ENCODE results near the gene NCKAP5L. TPM values are rescaled to one million over a fixed set of nuclear protein-coding genes. Genes with fewer than 3 reads are reported as not detected.

Gene NCKAP5L
- total and polyA plus RNA-seq, 2 donors (not counting 1 experiment from before 2014, with no cell fraction given), result 3.9 to 14.2 TPM

DNA sequence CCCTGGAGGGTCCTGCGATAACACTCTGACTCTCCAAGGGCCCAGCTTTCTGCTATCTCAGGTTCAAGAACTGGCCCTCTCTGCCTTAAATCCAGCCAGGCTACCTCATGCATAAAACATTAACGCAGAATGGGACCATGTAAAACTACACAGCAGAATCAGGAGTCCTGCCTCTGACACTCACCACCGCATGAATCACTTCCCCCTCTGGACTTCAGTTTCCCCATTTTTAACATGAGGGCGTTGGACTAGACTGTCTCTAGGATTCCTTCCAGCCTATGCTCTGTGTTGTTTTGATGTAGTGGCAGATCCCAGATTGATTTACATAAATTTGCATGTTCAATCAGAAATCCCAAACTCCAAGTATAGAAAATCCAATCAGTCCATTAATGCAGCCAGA is 3.3 kb downstream of the NCKAP5L start:
- Histone ChIP-seq H3K79me2 (ENCODE audit: control insufficient read depth, insufficient read depth, low read length) (peaks cover 54% of the 10 kb centered on the region), H3K9ac (ENCODE audit: insufficient read depth, low read length) (no peak overlapping the region), H3K27ac (ENCODE audit: insufficient read depth, low read length) (peak overlapping the region; percentile 79), H2AFZ (ENCODE audit: low read length) (no peak overlapping the region), H3K36me3 (ENCODE audit: control insufficient read depth, insufficient read depth, low read length) (peaks cover 2% of the 10 kb centered on the region), H3K9me3 (ENCODE audit: control insufficient read depth, insufficient read depth, low read depth, low read length) (no peaks in the 10 kb centered on the region), H3K4me1 (ENCODE audit: control insufficient read depth, extremely low read depth, insufficient read depth, low read length) (peaks cover 32% of the 10 kb centered on the region), H3K4me3 (replicated peaks in 1 of 4; ENCODE audit: control extremely low read depth in 1 of 4, insufficient read depth in 1 of 4, low read depth in 3 of 4, low read length in 4 of 4) (peak overlapping the region in 1 of 4 experiments; percentile 93), H4K20me1 (ENCODE audit: control insufficient read depth, extremely low read depth, insufficient read depth, low read length) (no peaks in the 10 kb centered on the region), H3K27me3 (ENCODE audit: control insufficient read depth, insufficient read depth, low read length) (no peaks in the 10 kb centered on the region), H3K4me2 (ENCODE audit: extremely low read depth, insufficient read depth, low read length) (peak overlapping the region; percentile 72)
- peak; percentile 64 to 83 for DNase-seq (ENCODE audit: low read depth in 2 of 2)
- TF ChIP-seq EZH2 (IDR thresholded peaks at IDR 0.05; ENCODE audit: low read length, missing control alignments), result no peak
- TF ChIP-seq CTCF (conservative IDR thresholded peaks at IDR 0.05 in 1 of 2, IDR thresholded peaks at IDR 0.05 in 1 of 2; ENCODE audit: low read depth in 1 of 2, low read length in 2 of 2), result no peak

DNA sequence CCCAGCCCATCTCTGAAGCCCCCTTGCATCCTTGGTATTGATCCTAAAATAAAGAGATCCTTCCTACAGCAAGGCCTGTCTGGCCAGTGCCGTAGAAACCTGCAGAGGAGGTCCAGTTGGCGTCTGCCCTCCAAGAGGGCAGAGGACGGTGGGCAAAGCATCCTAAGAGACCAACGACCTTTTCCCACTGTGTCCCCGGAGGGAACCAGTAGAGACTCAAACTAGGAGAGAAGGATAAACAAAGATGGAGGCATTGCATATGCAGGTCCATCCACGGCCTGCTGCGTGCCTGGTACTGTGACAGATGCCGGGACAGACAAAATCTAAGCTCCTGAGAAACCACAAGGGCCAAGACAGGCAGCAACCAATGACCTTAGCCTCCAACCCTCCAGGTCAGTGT is 3.8 kb downstream of the NCKAP5L start:
- Histone ChIP-seq H3K27ac (ENCODE audit: insufficient read depth, low read length) (peak overlapping the region; percentile 79), H3K9ac (ENCODE audit: insufficient read depth, low read length) (no peak overlapping the region), H3K4me3 (replicated peaks in 1 of 4; ENCODE audit: control extremely low read depth in 1 of 4, insufficient read depth in 1 of 4, low read depth in 3 of 4, low read length in 4 of 4) (peak overlapping the region in 1 of 4 experiments; percentile 93), H3K36me3 (ENCODE audit: control insufficient read depth, insufficient read depth, low read length) (peaks cover 2% of the 10 kb centered on the region), H3K4me1 (ENCODE audit: control insufficient read depth, extremely low read depth, insufficient read depth, low read length) (peaks cover 32% of the 10 kb centered on the region), H2AFZ (ENCODE audit: low read length) (no peak overlapping the region), H3K4me2 (ENCODE audit: extremely low read depth, insufficient read depth, low read length) (no peak overlapping the region), H3K27me3 (ENCODE audit: control insufficient read depth, insufficient read depth, low read length) (no peaks in the 10 kb centered on the region), H3K79me2 (ENCODE audit: control insufficient read depth, insufficient read depth, low read length) (peaks cover 55% of the 10 kb centered on the region), H4K20me1 (ENCODE audit: control insufficient read depth, extremely low read depth, insufficient read depth, low read length) (no peaks in the 10 kb centered on the region), H3K9me3 (ENCODE audit: control insufficient read depth, insufficient read depth, low read depth, low read length) (no peaks in the 10 kb centered on the region)
- no peak for DNase-seq (ENCODE audit: low read depth in 2 of 2)
- TF ChIP-seq CTCF (conservative IDR thresholded peaks at IDR 0.05 in 1 of 2, IDR thresholded peaks at IDR 0.05 in 1 of 2; ENCODE audit: low read depth in 1 of 2, low read length in 2 of 2) (no peak), EZH2 (IDR thresholded peaks at IDR 0.05; ENCODE audit: low read length, missing control alignments) (no peak)

GRCh38 chr12:49823951-49824350 is 4.3 kb downstream of the NCKAP5L start:
- Histone ChIP-seq H3K79me2 (ENCODE audit: control insufficient read depth, insufficient read depth, low read length) (peaks cover 55% of the 10 kb centered on the region), H3K4me2 (ENCODE audit: extremely low read depth, insufficient read depth, low read length) (no peak overlapping the region), H3K36me3 (ENCODE audit: control insufficient read depth, insufficient read depth, low read length) (peaks cover 2% of the 10 kb centered on the region), H3K4me1 (ENCODE audit: control insufficient read depth, extremely low read depth, insufficient read depth, low read length) (peaks cover 30% of the 10 kb centered on the region), H3K27me3 (ENCODE audit: control insufficient read depth, insufficient read depth, low read length) (no peaks in the 10 kb centered on the region), H3K9me3 (ENCODE audit: control insufficient read depth, insufficient read depth, low read depth, low read length) (no peaks in the 10 kb centered on the region), H3K4me3 (replicated peaks in 1 of 4; ENCODE audit: control extremely low read depth in 1 of 4, insufficient read depth in 1 of 4, low read depth in 3 of 4, low read length in 4 of 4) (no peak overlapping the region), H4K20me1 (ENCODE audit: control insufficient read depth, extremely low read depth, insufficient read depth, low read length) (no peaks in the 10 kb centered on the region), H3K9ac (ENCODE audit: insufficient read depth, low read length) (no peak overlapping the region), H2AFZ (ENCODE audit: low read length) (no peak overlapping the region), H3K27ac (ENCODE audit: insufficient read depth, low read length) (peak overlapping the region; percentile 79)
- TF ChIP-seq CTCF (conservative IDR thresholded peaks at IDR 0.05 in 1 of 2, IDR thresholded peaks at IDR 0.05 in 1 of 2; ENCODE audit: low read depth in 1 of 2, low read length in 2 of 2), result no peak
- TF ChIP-seq EZH2 (IDR thresholded peaks at IDR 0.05; ENCODE audit: low read length, missing control alignments), result no peak
- DNase-seq (ENCODE audit: low read depth in 2 of 2), result no peak

Data from fibroblast of lung (primary cell).